WTC11 (cell line): ENCODE data around the gene RARA. TPM values are rescaled to one million over a fixed set of nuclear protein-coding genes. Genes with fewer than 3 reads are reported as not detected.

ENCODE experiments used
- ATF1 ChIP-seq: sonication (generic); formaldehyde crosslinking; IDR thresholded peaks from 2 replicates; pipeline ENCODE4 v1.8.1; 2023; ENCODE audit warnings: mild to moderate bottlenecking, moderate library complexity, missing genetic modification reagents
- ESRRA ChIP-seq: sonication (generic); formaldehyde crosslinking; IDR thresholded peaks from 2 replicates; pipeline ENCODE4 v1.8.1; 2022; ENCODE audit warnings: mild to moderate bottlenecking, missing genetic modification reagents, borderline replicate concordance
- ETV6 ChIP-seq: sonication (generic); formaldehyde crosslinking; IDR thresholded peaks from 2 replicates; pipeline ENCODE4 v1.8.1; 2022; ENCODE audit warnings: mild to moderate bottlenecking, missing genetic modification reagents
- GRHL2 ChIP-seq: fragments of 250-450 bp; sonication (Bioruptor Pico); IDR thresholded peaks from 2 replicates; pipeline ENCODE4 v1.8.0; 2022; ENCODE audit warnings: mild to moderate bottlenecking, moderate library complexity; ENCODE audit not compliant: insufficient replicate concordance, severe bottlenecking
- HMGA2 ChIP-seq: fragments of 250-450 bp; sonication (Bioruptor Pico); IDR thresholded peaks from 2 replicates; pipeline ENCODE4 v1.4.0; 2021; ENCODE audit warnings: mild to moderate bottlenecking, moderate library complexity
- JUN ChIP-seq: sonication (generic); formaldehyde crosslinking; IDR thresholded peaks from 2 replicates; pipeline ENCODE4 v1.8.0; 2023; ENCODE audit warnings: mild to moderate bottlenecking, missing genetic modification reagents
- MXD4 ChIP-seq: fragments of 250-450 bp; sonication (Bioruptor Pico); IDR thresholded peaks from 2 replicates; pipeline ENCODE4 v1.8.0; 2021; ENCODE audit warnings: mild to moderate bottlenecking, moderate library complexity, borderline replicate concordance
- NFATC4 ChIP-seq: fragments of 250-450 bp; sonication (Bioruptor Pico); IDR thresholded peaks from 2 replicates; pipeline ENCODE4 v1.9.0; 2021; ENCODE audit warnings: mild to moderate bottlenecking
- NFYB ChIP-seq: sonication (generic); formaldehyde crosslinking; conservative IDR thresholded peaks from 2 replicates; pipeline ENCODE4 v1.8.0; 2022; ENCODE audit warnings: low read depth, missing genetic modification reagents
- NR2C2 ChIP-seq: sonication (generic); formaldehyde crosslinking; IDR thresholded peaks from 2 replicates; pipeline ENCODE4 v1.8.0; 2022; ENCODE audit warnings: mild to moderate bottlenecking, missing genetic modification reagents
- SMAD4 ChIP-seq: sonication (generic); formaldehyde crosslinking; IDR thresholded peaks from 2 replicates; pipeline ENCODE4 v1.8.0; 2022; ENCODE audit warnings: mild to moderate bottlenecking, missing genetic modification reagents
- SOX15 ChIP-seq: fragments of 250-450 bp; sonication (Bioruptor Pico); IDR thresholded peaks from 2 replicates; pipeline ENCODE4 v1.9.0; 2021; ENCODE audit warnings: mild to moderate bottlenecking
- SP1 ChIP-seq: sonication (generic); formaldehyde crosslinking; conservative IDR thresholded peaks from 2 replicates; pipeline ENCODE4 v1.8.1; 2022; ENCODE audit warnings: missing genetic modification reagents
- TP53 ChIP-seq: sonication (generic); formaldehyde crosslinking; IDR thresholded peaks from 2 replicates; pipeline ENCODE4 v1.8.1; 2023; ENCODE audit warnings: mild to moderate bottlenecking, missing genetic modification reagents
- ZBTB21 ChIP-seq: sonication (generic); formaldehyde crosslinking; IDR thresholded peaks from 2 replicates; pipeline ENCODE4 v1.8.1; 2023; ENCODE audit warnings: mild to moderate bottlenecking, missing genetic modification reagents, borderline replicate concordance
- ZNF121 ChIP-seq: sonication (generic); formaldehyde crosslinking; IDR thresholded peaks from 2 replicates; pipeline ENCODE4 v1.8.0; 2023; ENCODE audit warnings: missing genetic modification reagents
- ZNF219 ChIP-seq: sonication (generic); formaldehyde crosslinking; IDR thresholded peaks from 2 replicates; pipeline ENCODE4 v1.8.0; 2023; ENCODE audit warnings: missing genetic modification reagents, mild to moderate bottlenecking, borderline replicate concordance
- ZNF396 ChIP-seq: fragments of 250-450 bp; sonication (Bioruptor Pico); IDR thresholded peaks from 2 replicates; pipeline ENCODE4 v1.8.0; 2021; ENCODE audit warnings: mild to moderate bottlenecking, moderate library complexity, borderline replicate concordance
- total RNA-seq: library from RNA; stranded (reverse); gene quantifications from 3 replicates; pipeline ENCODE4 v1.2.3, GENCODE V29; 2021
- TF ChIP-seq, protein P1 (sequence below): sonication (generic); formaldehyde crosslinking; IDR thresholded peaks from 2 replicates; pipeline ENCODE4 v1.8.1; 2023; ENCODE audit warnings: mild to moderate bottlenecking, missing genetic modification reagents
- TF ChIP-seq, protein P2 (sequence below): fragments of 200-600 bp; IDR thresholded peaks from 2 replicates; pipeline ENCODE4 v1.8.0; 2022; ENCODE audit warnings: antibody characterized with exemption
- TF ChIP-seq, protein P3 (sequence below): sonication (generic); formaldehyde crosslinking; IDR thresholded peaks from 2 replicates; pipeline ENCODE4 v1.8.1; 2023; ENCODE audit warnings: mild to moderate bottlenecking, missing genetic modification reagents, borderline replicate concordance
- TF ChIP-seq, protein P4 (sequence below): sonication (generic); formaldehyde crosslinking; IDR thresholded peaks from 2 replicates; pipeline ENCODE4 v1.8.1; 2023; ENCODE audit warnings: mild to moderate bottlenecking, missing genetic modification reagents, moderate library complexity
- TF ChIP-seq, protein P5 (sequence below): sonication (generic); formaldehyde crosslinking; IDR thresholded peaks from 2 replicates; pipeline ENCODE4 v1.8.1; 2022; ENCODE audit warnings: mild to moderate bottlenecking, missing genetic modification reagents, moderate library complexity, borderline replicate concordance
- TF ChIP-seq, protein P6 (sequence below): fragments of 250-450 bp; sonication (Bioruptor Pico); IDR thresholded peaks from 2 replicates; pipeline ENCODE4 v1.9.0; 2021; ENCODE audit warnings: mild to moderate bottlenecking
- TF ChIP-seq, protein P7 (sequence below): sonication (generic); formaldehyde crosslinking; IDR thresholded peaks from 2 replicates; pipeline ENCODE4 v1.8.0; 2023; ENCODE audit warnings: missing genetic modification reagents
- TF ChIP-seq, protein P8 (sequence below): sonication (generic); formaldehyde crosslinking; IDR thresholded peaks from 2 replicates; pipeline ENCODE4 v1.8.1; 2023; ENCODE audit warnings: mild to moderate bottlenecking, missing genetic modification reagents, moderate library complexity
- TF ChIP-seq, protein P9 (sequence below): sonication (generic); formaldehyde crosslinking; IDR thresholded peaks from 2 replicates; pipeline ENCODE4 v1.8.1; 2022; ENCODE audit warnings: low read depth, mild to moderate bottlenecking, moderate library complexity, missing genetic modification reagents, borderline replicate concordance

Gene RARA
- total RNA-seq, 1 experiment from 2014 or later: 20.7 TPM

DNA sequence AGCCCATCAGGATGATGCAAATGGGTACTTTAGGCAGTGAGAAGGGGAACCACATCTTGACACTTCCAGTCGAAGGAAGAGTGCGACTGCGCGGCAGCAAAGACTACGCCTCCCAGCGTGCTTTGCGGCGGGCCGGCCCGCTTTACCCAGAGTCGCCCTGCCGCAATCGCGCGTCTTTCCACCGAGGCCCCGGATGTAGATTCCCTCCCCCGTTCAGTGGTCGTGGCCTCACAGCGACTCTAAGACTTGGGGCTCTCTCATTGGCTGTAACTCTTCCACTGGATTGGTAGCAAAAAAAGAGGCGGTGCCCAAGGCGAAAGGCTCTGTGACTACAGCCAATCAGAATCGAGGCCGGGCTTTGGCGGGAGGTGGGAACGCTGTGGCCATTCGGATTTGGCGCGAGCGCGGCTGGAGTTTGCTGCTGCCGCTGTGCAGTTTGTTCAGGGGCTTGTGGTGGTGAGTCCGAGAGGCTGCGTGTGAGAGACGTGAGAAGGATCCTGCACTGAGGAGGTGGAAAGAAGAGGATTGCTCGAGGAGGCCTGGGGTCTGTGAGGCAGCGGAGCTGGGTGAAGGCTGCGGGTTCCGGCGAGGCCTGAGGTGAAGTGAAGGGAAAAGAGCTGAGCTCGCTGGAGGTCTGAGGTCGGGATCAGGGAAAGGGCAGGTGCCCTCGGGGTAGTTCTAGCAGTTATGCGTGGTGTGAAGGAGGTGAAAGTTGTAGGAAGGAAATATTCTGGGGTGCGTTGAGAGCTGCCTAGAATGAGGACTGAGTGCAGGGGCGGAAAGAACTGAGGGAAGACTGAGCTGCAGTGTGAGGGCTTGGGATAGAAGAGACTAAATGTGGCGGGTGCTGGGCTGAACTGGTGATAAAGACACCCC is 21.2 kb upstream of the RARA start, which contains the start of gene CDC6 (continued):
- TF ChIP-seq, protein P1, sequence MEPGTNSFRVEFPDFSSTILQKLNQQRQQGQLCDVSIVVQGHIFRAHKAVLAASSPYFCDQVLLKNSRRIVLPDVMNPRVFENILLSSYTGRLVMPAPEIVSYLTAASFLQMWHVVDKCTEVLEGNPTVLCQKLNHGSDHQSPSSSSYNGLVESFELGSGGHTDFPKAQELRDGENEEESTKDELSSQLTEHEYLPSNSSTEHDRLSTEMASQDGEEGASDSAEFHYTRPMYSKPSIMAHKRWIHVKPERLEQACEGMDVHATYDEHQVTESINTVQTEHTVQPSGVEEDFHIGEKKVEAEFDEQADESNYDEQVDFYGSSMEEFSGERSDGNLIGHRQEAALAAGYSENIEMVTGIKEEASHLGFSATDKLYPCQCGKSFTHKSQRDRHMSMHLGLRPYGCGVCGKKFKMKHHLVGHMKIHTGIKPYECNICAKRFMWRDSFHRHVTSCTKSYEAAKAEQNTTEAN: peak; percentile 81; the same call in 1 of the 2 replicates
- TF ChIP-seq, protein P2, sequence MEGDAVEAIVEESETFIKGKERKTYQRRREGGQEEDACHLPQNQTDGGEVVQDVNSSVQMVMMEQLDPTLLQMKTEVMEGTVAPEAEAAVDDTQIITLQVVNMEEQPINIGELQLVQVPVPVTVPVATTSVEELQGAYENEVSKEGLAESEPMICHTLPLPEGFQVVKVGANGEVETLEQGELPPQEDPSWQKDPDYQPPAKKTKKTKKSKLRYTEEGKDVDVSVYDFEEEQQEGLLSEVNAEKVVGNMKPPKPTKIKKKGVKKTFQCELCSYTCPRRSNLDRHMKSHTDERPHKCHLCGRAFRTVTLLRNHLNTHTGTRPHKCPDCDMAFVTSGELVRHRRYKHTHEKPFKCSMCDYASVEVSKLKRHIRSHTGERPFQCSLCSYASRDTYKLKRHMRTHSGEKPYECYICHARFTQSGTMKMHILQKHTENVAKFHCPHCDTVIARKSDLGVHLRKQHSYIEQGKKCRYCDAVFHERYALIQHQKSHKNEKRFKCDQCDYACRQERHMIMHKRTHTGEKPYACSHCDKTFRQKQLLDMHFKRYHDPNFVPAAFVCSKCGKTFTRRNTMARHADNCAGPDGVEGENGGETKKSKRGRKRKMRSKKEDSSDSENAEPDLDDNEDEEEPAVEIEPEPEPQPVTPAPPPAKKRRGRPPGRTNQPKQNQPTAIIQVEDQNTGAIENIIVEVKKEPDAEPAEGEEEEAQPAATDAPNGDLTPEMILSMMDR: no peak
- TF ChIP-seq NFATC4 (CRISPR knock-in tag) (no peak), ZNF121 (CRISPR knock-in tag) (no peak), SOX15 (no peak), SP1 (CRISPR knock-in tag) (peak; percentile 89), HMGA2 (CRISPR knock-in tag) (no peak), ZNF219 (CRISPR knock-in tag) (no peak), GRHL2 (no peak), NFYB (peak; percentile 86), ETV6 (no peak), ESRRA (CRISPR knock-in tag) (no peak), JUN (CRISPR knock-in tag) (0 out of 2 replicates have a peak, but pooled peaks have one; percentile 7), TP53 (CRISPR knock-in tag) (no peak), SMAD4 (no peak), ATF1 (CRISPR knock-in tag) (no peak), NR2C2 (peak; percentile 60; the same call in 1 of the 2 replicates), ZBTB21 (CRISPR knock-in tag) (no peak), ZNF396 (CRISPR knock-in tag) (no peak), MXD4 (no peak)
- TF ChIP-seq, protein P3, sequence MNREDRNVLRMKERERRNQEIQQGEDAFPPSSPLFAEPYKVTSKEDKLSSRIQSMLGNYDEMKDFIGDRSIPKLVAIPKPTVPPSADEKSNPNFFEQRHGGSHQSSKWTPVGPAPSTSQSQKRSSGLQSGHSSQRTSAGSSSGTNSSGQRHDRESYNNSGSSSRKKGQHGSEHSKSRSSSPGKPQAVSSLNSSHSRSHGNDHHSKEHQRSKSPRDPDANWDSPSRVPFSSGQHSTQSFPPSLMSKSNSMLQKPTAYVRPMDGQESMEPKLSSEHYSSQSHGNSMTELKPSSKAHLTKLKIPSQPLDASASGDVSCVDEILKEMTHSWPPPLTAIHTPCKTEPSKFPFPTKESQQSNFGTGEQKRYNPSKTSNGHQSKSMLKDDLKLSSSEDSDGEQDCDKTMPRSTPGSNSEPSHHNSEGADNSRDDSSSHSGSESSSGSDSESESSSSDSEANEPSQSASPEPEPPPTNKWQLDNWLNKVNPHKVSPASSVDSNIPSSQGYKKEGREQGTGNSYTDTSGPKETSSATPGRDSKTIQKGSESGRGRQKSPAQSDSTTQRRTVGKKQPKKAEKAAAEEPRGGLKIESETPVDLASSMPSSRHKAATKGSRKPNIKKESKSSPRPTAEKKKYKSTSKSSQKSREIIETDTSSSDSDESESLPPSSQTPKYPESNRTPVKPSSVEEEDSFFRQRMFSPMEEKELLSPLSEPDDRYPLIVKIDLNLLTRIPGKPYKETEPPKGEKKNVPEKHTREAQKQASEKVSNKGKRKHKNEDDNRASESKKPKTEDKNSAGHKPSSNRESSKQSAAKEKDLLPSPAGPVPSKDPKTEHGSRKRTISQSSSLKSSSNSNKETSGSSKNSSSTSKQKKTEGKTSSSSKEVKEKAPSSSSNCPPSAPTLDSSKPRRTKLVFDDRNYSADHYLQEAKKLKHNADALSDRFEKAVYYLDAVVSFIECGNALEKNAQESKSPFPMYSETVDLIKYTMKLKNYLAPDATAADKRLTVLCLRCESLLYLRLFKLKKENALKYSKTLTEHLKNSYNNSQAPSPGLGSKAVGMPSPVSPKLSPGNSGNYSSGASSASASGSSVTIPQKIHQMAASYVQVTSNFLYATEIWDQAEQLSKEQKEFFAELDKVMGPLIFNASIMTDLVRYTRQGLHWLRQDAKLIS (CRISPR knock-in tag): 0 out of 2 replicates have a peak, but pooled peaks have one; percentile 33
- TF ChIP-seq, protein P4, sequence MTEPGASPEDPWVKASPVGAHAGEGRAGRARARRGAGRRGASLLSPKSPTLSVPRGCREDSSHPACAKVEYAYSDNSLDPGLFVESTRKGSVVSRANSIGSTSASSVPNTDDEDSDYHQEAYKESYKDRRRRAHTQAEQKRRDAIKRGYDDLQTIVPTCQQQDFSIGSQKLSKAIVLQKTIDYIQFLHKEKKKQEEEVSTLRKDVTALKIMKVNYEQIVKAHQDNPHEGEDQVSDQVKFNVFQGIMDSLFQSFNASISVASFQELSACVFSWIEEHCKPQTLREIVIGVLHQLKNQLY: no peak
- TF ChIP-seq, protein P5, sequence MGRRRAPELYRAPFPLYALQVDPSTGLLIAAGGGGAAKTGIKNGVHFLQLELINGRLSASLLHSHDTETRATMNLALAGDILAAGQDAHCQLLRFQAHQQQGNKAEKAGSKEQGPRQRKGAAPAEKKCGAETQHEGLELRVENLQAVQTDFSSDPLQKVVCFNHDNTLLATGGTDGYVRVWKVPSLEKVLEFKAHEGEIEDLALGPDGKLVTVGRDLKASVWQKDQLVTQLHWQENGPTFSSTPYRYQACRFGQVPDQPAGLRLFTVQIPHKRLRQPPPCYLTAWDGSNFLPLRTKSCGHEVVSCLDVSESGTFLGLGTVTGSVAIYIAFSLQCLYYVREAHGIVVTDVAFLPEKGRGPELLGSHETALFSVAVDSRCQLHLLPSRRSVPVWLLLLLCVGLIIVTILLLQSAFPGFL (CRISPR knock-in tag): no peak
- TF ChIP-seq, protein P6, sequence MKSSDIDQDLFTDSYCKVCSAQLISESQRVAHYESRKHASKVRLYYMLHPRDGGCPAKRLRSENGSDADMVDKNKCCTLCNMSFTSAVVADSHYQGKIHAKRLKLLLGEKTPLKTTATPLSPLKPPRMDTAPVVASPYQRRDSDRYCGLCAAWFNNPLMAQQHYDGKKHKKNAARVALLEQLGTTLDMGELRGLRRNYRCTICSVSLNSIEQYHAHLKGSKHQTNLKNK: no peak
- TF ChIP-seq, protein P7, sequence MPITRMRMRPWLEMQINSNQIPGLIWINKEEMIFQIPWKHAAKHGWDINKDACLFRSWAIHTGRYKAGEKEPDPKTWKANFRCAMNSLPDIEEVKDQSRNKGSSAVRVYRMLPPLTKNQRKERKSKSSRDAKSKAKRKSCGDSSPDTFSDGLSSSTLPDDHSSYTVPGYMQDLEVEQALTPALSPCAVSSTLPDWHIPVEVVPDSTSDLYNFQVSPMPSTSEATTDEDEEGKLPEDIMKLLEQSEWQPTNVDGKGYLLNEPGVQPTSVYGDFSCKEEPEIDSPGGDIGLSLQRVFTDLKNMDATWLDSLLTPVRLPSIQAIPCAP (CRISPR knock-in tag): no peak
- TF ChIP-seq, protein P8, sequence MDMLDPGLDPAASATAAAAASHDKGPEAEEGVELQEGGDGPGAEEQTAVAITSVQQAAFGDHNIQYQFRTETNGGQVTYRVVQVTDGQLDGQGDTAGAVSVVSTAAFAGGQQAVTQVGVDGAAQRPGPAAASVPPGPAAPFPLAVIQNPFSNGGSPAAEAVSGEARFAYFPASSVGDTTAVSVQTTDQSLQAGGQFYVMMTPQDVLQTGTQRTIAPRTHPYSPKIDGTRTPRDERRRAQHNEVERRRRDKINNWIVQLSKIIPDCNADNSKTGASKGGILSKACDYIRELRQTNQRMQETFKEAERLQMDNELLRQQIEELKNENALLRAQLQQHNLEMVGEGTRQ (CRISPR knock-in tag): no peak
- TF ChIP-seq, protein P9, sequence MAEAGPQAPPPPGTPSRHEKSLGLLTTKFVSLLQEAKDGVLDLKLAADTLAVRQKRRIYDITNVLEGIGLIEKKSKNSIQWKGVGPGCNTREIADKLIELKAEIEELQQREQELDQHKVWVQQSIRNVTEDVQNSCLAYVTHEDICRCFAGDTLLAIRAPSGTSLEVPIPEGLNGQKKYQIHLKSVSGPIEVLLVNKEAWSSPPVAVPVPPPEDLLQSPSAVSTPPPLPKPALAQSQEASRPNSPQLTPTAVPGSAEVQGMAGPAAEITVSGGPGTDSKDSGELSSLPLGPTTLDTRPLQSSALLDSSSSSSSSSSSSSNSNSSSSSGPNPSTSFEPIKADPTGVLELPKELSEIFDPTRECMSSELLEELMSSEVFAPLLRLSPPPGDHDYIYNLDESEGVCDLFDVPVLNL (CRISPR knock-in tag): peak; percentile 89
